Testis (tissue), 3 donors: Measurements from ENCODE around the gene TYK2. TPM values are rescaled to one million over a fixed set of nuclear protein-coding genes. Genes with fewer than 3 reads are reported as not detected.
"Not testable (repeated sequence)": the region's sequence is repeated elsewhere in the genome, so short reads cannot be mapped to it uniquely, and the experiment has no call there.

Source experiments
- DNase-seq: peaks from one replicate; pipeline ENCODE4 v3.0.0-alpha.2; 2019
- H3K27ac ChIP-seq, 2 donors: fragments of 200-600 bp; sonication (generic); one replicate each; pipeline ENCODE4 v1.5.1; 2019
- H3K27me3 ChIP-seq: fragments of 200-600 bp; sonication (generic); one replicate; pipeline ENCODE4 v1.5.1; 2019
- H3K36me3 ChIP-seq: fragments of 200-600 bp; sonication (generic); one replicate; pipeline ENCODE4 v1.5.1; 2017; ENCODE audit warnings: low read depth; ENCODE audit errors: missing control alignments
- H3K4me1 ChIP-seq: fragments of 200-600 bp; sonication (generic); one replicate; pipeline ENCODE4 v1.5.1; 2019
- H3K4me3 ChIP-seq, 2 donors: fragments of 200-600 bp; sonication (generic); one replicate each; pipeline ENCODE4 v1.5.1; 2017 to 2019
- H3K9me3 ChIP-seq: fragments of 200-600 bp; sonication (generic); one replicate; pipeline ENCODE4 v1.5.1; 2017
- CTCF ChIP-seq, 3 experiments: fragments of 450-650 bp in 2 of 3; fragments of 200-600 bp in 1 of 3; sonication (generic) in 1 of 3; IDR thresholded peaks; one replicate each; pipeline ENCODE4 v1.5.1; 2016 to 2019; ENCODE audit warnings: antibody characterized with exemption in 3 of 3, mild to moderate bottlenecking in 2 of 3, moderate library complexity in 1 of 3
- POLR2A ChIP-seq: fragments of 450-650 bp; IDR thresholded peaks from one replicate; pipeline ENCODE4 v1.6.1; 2017; ENCODE audit warnings: antibody characterized with exemption, mild to moderate bottlenecking, moderate library complexity
- WGBS, 2 donors: methylation state at CpG; one replicate each; pipeline ENCODE4 v1.1.5; 2018; 5-methylcytosine and 5-hydroxymethylcytosine counted together
- intact Hi-C: fragments of 100-400 bp; cut with DNase I; formaldehyde crosslinking; loops from one replicate; pipeline ENCODE4 v1.15.1; 2023; ENCODE audit warnings: low total_unique reads
- polyA plus RNA-seq: library from polyadenylated mRNA; stranded (reverse); fragments of 350-450 nt; fragmentation: Illumina TruSeq; extraction: RNeasy Lipid Tissue Mini Kit (QIAGEN cat#74804); gene quantifications from one replicate; pipeline ENCODE4 v1.2.3, GENCODE V29; 2014; ENCODE audit warnings: low read depth, low replicate concordance; ENCODE audit not compliant: insufficient read depth
- total RNA-seq, 2 donors: library from RNA; depleted of rRNA; stranded (reverse); fragments of >200 nt; gene quantifications; one replicate each; pipeline ENCODE4 v1.2.3, GENCODE V29; 2016

Gene TYK2
- total and polyA plus RNA-seq, 3 donors from 2014 or later: 47.6 to 113 (median 112) TPM

- intact Hi-C loops: no loop called here
- no peaks in the 10 kb centered on the region for H3K4me1 ChIP-seq
- H3K4me3 ChIP-seq: no peak overlapping the region
- no peaks in the 10 kb centered on the region for H3K27me3 ChIP-seq
- no peak overlapping the region for H3K27ac ChIP-seq
- no peaks in the 10 kb centered on the region for H3K9me3 ChIP-seq
- WGBS, 2 donors: 6 to 11% methylated on average over 21 to 30 of the region's 30 CpGs
- TF ChIP-seq POLR2A (no peak), CTCF (IDR thresholded peaks at IDR 0.05) (no peak)
- H3K36me3 ChIP-seq: no peaks in the 10 kb centered on the region
- no peak for DNase-seq
Measured at GRCh38 chr19:10417541-10418234, 37.3 kb upstream of the TYK2 start.

GRCh38 chr19:10416380-10417257 lies 36.2 kb upstream of the TYK2 start:
- H3K27ac ChIP-seq: no peak overlapping the region
- intact Hi-C loops: no loop called here
- no peaks in the 10 kb centered on the region for H3K9me3 ChIP-seq
- DNase-seq: peak; percentile 91
- no peaks in the 10 kb centered on the region for H3K27me3 ChIP-seq
- no peaks in the 10 kb centered on the region for H3K36me3 ChIP-seq
- no peaks in the 10 kb centered on the region for H3K4me1 ChIP-seq
- peak overlapping the region; percentile 35 to 49 for H3K4me3 ChIP-seq
- TF ChIP-seq CTCF (IDR thresholded peaks at IDR 0.05) (peak; percentile 77 to 86 (median 80)), POLR2A (no peak)
- 1 to 4% methylated on average over 18 to 66 of the region's 67 CpGs for WGBS, 2 donors

GRCh38 chr19:10416083-10416379 lies 35.7 kb upstream of the TYK2 start:
- Histone ChIP-seq H3K9me3 (no peaks in the 10 kb centered on the region), H3K27me3 (no peaks in the 10 kb centered on the region), H3K27ac (no peak overlapping the region), H3K4me1 (no peaks in the 10 kb centered on the region), H3K4me3 (peak overlapping the region; percentile 35 to 49), H3K36me3 (no peaks in the 10 kb centered on the region)
- WGBS, 2 donors: 2 to 3% methylated on average over 9 of the region's 9 CpGs
- TF ChIP-seq CTCF (IDR thresholded peaks at IDR 0.05) (no peak), POLR2A (no peak)
- no peak for DNase-seq
- intact Hi-C loops: no loop called here

- TF ChIP-seq CTCF (IDR thresholded peaks at IDR 0.05) (no peak), POLR2A (no peak)
- H3K9me3 ChIP-seq: no peaks in the 10 kb centered on the region
- no peak overlapping the region for H3K27ac ChIP-seq
- H3K36me3 ChIP-seq: no peaks in the 10 kb centered on the region
- H3K27me3 ChIP-seq: no peaks in the 10 kb centered on the region
- no peak overlapping the region for H3K4me3 ChIP-seq
- no peaks in the 10 kb centered on the region for H3K4me1 ChIP-seq
- intact Hi-C loops: no loop called here
- WGBS, 2 donors: 83 to 84% methylated on average over 13 of the region's 13 CpGs
- no peak for DNase-seq
Measured at GRCh38 chr19:10412257-10412977, 32.0 kb upstream of the TYK2 start.

GRCh38 chr19:10411224-10411623 lies 30.9 kb upstream of the TYK2 start:
- H3K27me3 ChIP-seq, H3K27ac ChIP-seq, H3K9me3 ChIP-seq, DNase-seq, H3K36me3 ChIP-seq, H3K4me1 ChIP-seq, intact Hi-C loops, H3K4me3 ChIP-seq: not testable (repeated sequence)
- 74 to 89% methylated on average over 5 of the region's 5 CpGs for WGBS, 2 donors
